HepG2 (cell line): ENCODE measurements around the gene ITGB2. TPM values are rescaled to one million over a fixed set of nuclear protein-coding genes. Genes with fewer than 3 reads are reported as not detected.

Experiments
- ARNT2 ChIP-seq: sonication (generic); formaldehyde crosslinking; IDR thresholded peaks from 2 replicates; pipeline ENCODE4 v1.8.0; 2022; ENCODE audit warnings: mild to moderate bottlenecking, low read depth, missing genetic modification reagents, moderate library complexity
- ATM ChIP-seq: fragments of 450-650 bp; IDR thresholded peaks from 2 replicates; pipeline ENCODE4 v1.7.1; 2017; ENCODE audit warnings: mild to moderate bottlenecking, borderline replicate concordance
- ATRX ChIP-seq: sonication (generic); formaldehyde crosslinking; IDR thresholded peaks from 2 replicates; pipeline ENCODE4 v1.4.0; 2020; ENCODE audit warnings: missing genetic modification reagents, borderline replicate concordance
- EED ChIP-seq: sonication (generic); formaldehyde crosslinking; IDR thresholded peaks from 2 replicates; pipeline ENCODE4 v1.5.0; 2020; ENCODE audit warnings: mild to moderate bottlenecking, missing genetic modification reagents
- ELF1 ChIP-seq: sonication (generic); formaldehyde crosslinking; IDR thresholded peaks from 2 replicates; pipeline ENCODE4 v1.4.0; 2020; ENCODE audit warnings: missing genetic modification reagents
- GPBP1L1 ChIP-seq: sonication (generic); formaldehyde crosslinking; IDR thresholded peaks from 2 replicates; pipeline ENCODE4 v1.5.0; 2020; ENCODE audit warnings: mild to moderate bottlenecking, missing genetic modification reagents
- ISX ChIP-seq: sonication (generic); formaldehyde crosslinking; conservative IDR thresholded peaks from 2 replicates; pipeline ENCODE4 v1.5.0; 2020; ENCODE audit warnings: missing genetic modification reagents
- KAT2B ChIP-seq: fragments of 150-350 bp; IDR thresholded peaks from 2 replicates; pipeline ENCODE4 v1.6.1; 2014; ENCODE audit warnings: low read depth, low read length, borderline replicate concordance
- KLF9 ChIP-seq: IDR thresholded peaks from 2 replicates; pipeline ENCODE4 v1.6.1; 2016; ENCODE audit warnings: low read depth
- MTERF4 ChIP-seq: sonication (generic); formaldehyde crosslinking; IDR thresholded peaks from 2 replicates; pipeline ENCODE4 v1.8.0; 2023; ENCODE audit warnings: mild to moderate bottlenecking, missing genetic modification reagents
- NKX3-1 ChIP-seq: sonication (generic); formaldehyde crosslinking; IDR thresholded peaks from 2 replicates; pipeline ENCODE4 v1.5.0; 2020; ENCODE audit warnings: missing genetic modification reagents
- RBAK ChIP-seq: sonication (generic); formaldehyde crosslinking; IDR thresholded peaks from 2 replicates; pipeline ENCODE4 v1.5.1; 2020; ENCODE audit warnings: mild to moderate bottlenecking, missing genetic modification reagents
- SIN3B ChIP-seq: fragments of 150-350 bp; IDR thresholded peaks from 2 replicates; pipeline ENCODE4 v1.6.1; 2014; ENCODE audit warnings: low read length
- TBP ChIP-seq: sonication (generic); formaldehyde crosslinking; IDR thresholded peaks from 2 replicates; pipeline ENCODE4 v1.5.0; 2020; ENCODE audit warnings: missing genetic modification reagents
- TRIM22 ChIP-seq: fragments of 450-650 bp; IDR thresholded peaks from 2 replicates; pipeline ENCODE4 v1.6.1; 2017
- XBP1 ChIP-seq: sonication (generic); formaldehyde crosslinking; IDR thresholded peaks from 2 replicates; pipeline ENCODE4 v1.5.0; 2020; ENCODE audit warnings: missing genetic modification reagents
- ZBTB43 ChIP-seq: sonication (generic); formaldehyde crosslinking; conservative IDR thresholded peaks from 2 replicates; pipeline ENCODE4 v1.4.0; 2020; ENCODE audit warnings: missing genetic modification reagents
- ZFP91 ChIP-seq: sonication (generic); formaldehyde crosslinking; IDR thresholded peaks from 2 replicates; pipeline ENCODE4 v1.9.0; 2022; ENCODE audit warnings: missing genetic modification reagents, mild to moderate bottlenecking, borderline replicate concordance
- ZNF205 ChIP-seq: IDR thresholded peaks from 2 replicates; pipeline ENCODE4 v1.6.1; 2018; ENCODE audit warnings: missing biosample characterization, missing genetic modification reagents
- ZNF501 ChIP-seq: sonication (generic); formaldehyde crosslinking; IDR thresholded peaks from 2 replicates; pipeline ENCODE4 v1.5.1; 2020; ENCODE audit warnings: mild to moderate bottlenecking, moderate library complexity, missing genetic modification reagents
- ZNF572 ChIP-seq: sonication (generic); formaldehyde crosslinking; IDR thresholded peaks from 2 replicates; pipeline ENCODE4 v1.5.1; 2020; ENCODE audit warnings: mild to moderate bottlenecking, missing genetic modification reagents
- ZNF773 ChIP-seq: sonication (generic); formaldehyde crosslinking; IDR thresholded peaks from 2 replicates; pipeline ENCODE4 v1.4.0; 2020; ENCODE audit warnings: missing genetic modification reagents, borderline replicate concordance
- ZNF883 ChIP-seq: sonication (generic); formaldehyde crosslinking; IDR thresholded peaks from 2 replicates; pipeline ENCODE4 v1.5.1; 2020; ENCODE audit warnings: mild to moderate bottlenecking, missing genetic modification reagents; ENCODE audit errors: not compliant biosample characterization
- polyA plus RNA-seq, 8 experiments: library from polyadenylated mRNA; depleted of rRNA in 3 of 8; stranded (reverse) in 7 of 8; unstranded in 1 of 8; fragments of >200 nt; fragmentation: Illumina TruSeq in 4 of 8; extraction: Trizol in 4 of 8; gene quantifications; 2 replicates each; pipeline versions ENCODE4 v1.2.1 to v1.2.3, GENCODE V29; 2011 to 2016; ENCODE audit warnings: low read depth in 4 of 8, missing spikeins in 1 of 8, mixed read lengths in 1 of 8; ENCODE audit not compliant: insufficient read depth in 1 of 8
- total RNA-seq, 5 experiments: library from RNA; depleted of rRNA; stranded (reverse); fragments of >200 nt; fragmentation: Illumina TruSeq; extraction: Trizol; gene quantifications; 2 replicates each; pipeline ENCODE4 v1.2.3, GENCODE V29; 2016; ENCODE audit warnings: low read depth in 1 of 5

The ITGB2 gene
- total and polyA plus RNA-seq, 2 of the 13 experiments (the other 11 are each of a cell fraction or from before 2014, with no cell fraction given) = 4.2 to 18.0 TPM

- no peak for TF ChIP-seq MTERF4 (CRISPR knock-in tag)
- TF ChIP-seq XBP1 = no peak
- TF ChIP-seq ZNF205 (CRISPR knock-in tag) = no peak
- TF ChIP-seq TBP (CRISPR knock-in tag) = no peak
- TF ChIP-seq SIN3B = no peak
- no peak for TF ChIP-seq ZNF572 (CRISPR knock-in tag)
- no peak for TF ChIP-seq NKX3-1 (CRISPR knock-in tag)
- TF ChIP-seq ISX = no peak
- TF ChIP-seq ATM = no peak
- TF ChIP-seq RBAK (CRISPR knock-in tag) = no peak
- no peak for TF ChIP-seq ELF1 (CRISPR knock-in tag)
- peak; percentile 54; the same call in 1 of the 2 replicates for TF ChIP-seq ZFP91 (CRISPR knock-in tag)
- no peak for TF ChIP-seq GPBP1L1
- TF ChIP-seq EED (CRISPR knock-in tag) = no peak
- TF ChIP-seq KAT2B = no peak
- 0 out of 2 replicates have a peak, but pooled peaks have one; percentile 23 for TF ChIP-seq ARNT2 (CRISPR knock-in tag)
- TF ChIP-seq ZNF883 = no peak
- TF ChIP-seq TRIM22 = no peak
- no peak for TF ChIP-seq KLF9 (CRISPR knock-in tag)
- no peak for TF ChIP-seq ZBTB43 (CRISPR knock-in tag)
- no peak for TF ChIP-seq ATRX (CRISPR knock-in tag)
- TF ChIP-seq ZNF773 (CRISPR knock-in tag) = no peak
- no peak for TF ChIP-seq ZNF501 (CRISPR knock-in tag)
These were observed 83.8 kb downstream of the ITGB2 start (continued) for GRCh38 chr21:44836666-44837471.
